ENCODE measurements around the gene ROBO1. TPM values are rescaled to one million over a fixed set of nuclear protein-coding genes. Genes with fewer than 3 reads are reported as not detected.

The ROBO1 gene
- total and polyA plus RNA-seq, 9 donors: 26.2 to 77.2 (median 38.7) TPM

DNA sequence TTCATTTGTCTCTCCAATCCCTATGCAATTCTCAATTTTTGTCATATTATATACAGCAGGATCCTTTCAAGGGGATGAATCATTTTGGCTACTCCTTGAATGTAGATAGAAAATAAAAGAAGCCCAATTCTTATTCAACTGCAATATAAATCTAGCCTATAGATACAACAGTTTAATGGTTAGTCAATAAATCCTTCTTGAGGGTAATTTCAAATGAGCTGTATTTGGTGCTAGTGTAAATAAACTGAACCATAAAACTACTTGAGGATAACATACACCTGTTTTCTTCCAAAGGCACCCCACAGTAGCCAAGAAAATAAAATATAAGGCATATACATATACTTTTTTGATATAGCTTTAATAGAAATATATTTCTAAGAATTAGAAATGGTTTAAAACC is 830.3 kb downstream of the ROBO1 start:
- H3K36me3 ChIP-seq (ENCODE audit: control insufficient read depth, insufficient read depth, low read length): peaks cover 4% of the 10 kb centered on the region
- no peak for DNase-seq
- no peaks in the 10 kb centered on the region for H3K4me1 ChIP-seq (ENCODE audit: control insufficient read depth, insufficient read depth, low read length)
- H3K27me3 ChIP-seq (ENCODE audit: control insufficient read depth, insufficient read depth, low read length): no peaks in the 10 kb centered on the region
- no peak overlapping the region for H3K27ac ChIP-seq (ENCODE audit: low read length)
- H3K4me3 ChIP-seq (ENCODE audit: low read length): no peak overlapping the region
- no peaks in the 10 kb centered on the region for H3K9me3 ChIP-seq (replicated peaks; ENCODE audit: control insufficient read depth, low read depth, low read length)

DNA sequence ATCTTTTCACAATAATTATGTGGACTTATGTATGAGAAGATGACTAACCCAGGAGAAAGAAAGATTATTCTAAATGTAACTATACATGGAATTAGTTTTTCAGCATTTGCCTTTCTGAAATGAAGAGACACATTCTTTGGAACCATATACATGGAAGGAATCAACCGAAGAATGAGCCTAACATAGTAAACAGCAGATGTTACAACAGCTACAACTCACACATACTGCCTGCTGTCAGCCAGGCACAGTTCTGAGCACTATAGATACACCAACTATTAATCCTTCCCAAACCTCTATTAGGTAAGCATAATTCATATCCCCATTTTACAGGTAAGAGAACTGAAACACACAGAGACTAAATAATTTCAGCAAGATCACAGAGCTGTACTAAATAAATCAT is 840.0 kb downstream of the ROBO1 start:
- Histone ChIP-seq H3K4me3 (ENCODE audit: low read length) (no peak overlapping the region), H3K4me1 (ENCODE audit: control insufficient read depth, insufficient read depth, low read length) (no peaks in the 10 kb centered on the region), H3K9me3 (replicated peaks; ENCODE audit: control insufficient read depth, low read depth, low read length) (no peaks in the 10 kb centered on the region), H3K27ac (ENCODE audit: low read length) (no peak overlapping the region), H3K36me3 (ENCODE audit: control insufficient read depth, insufficient read depth, low read length) (no peaks in the 10 kb centered on the region), H3K27me3 (ENCODE audit: control insufficient read depth, insufficient read depth, low read length) (no peaks in the 10 kb centered on the region)
- no CpG with 5 or more reads among the region's 1 CpG for WGBS (ENCODE audit: insufficient coverage)
- DNase-seq: no peak

DNA sequence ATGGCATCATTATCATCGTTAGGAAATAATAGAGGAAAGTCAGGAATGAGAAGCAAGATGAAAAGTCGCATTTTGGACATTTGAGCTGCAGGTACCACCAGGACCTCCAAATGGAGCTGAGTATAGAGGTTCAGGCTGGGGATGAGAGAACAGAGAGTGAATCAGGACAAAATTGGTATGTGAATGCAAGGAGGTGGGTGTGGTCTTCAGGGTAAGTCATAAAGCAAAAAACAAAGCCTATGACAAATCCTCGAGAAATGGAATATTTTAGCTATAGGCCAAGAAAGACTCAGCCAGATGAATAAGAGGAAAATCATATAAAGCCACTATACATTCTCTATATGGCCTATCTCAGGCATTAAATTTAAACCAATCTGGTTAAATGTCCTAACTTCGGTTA is 841.3 kb downstream of the ROBO1 start:
- WGBS (ENCODE audit: insufficient coverage): 100% methylated on average over 2 of the region's 4 CpGs
- Histone ChIP-seq H3K4me3 (ENCODE audit: low read length) (no peak overlapping the region), H3K4me1 (ENCODE audit: control insufficient read depth, insufficient read depth, low read length) (no peaks in the 10 kb centered on the region), H3K27me3 (ENCODE audit: control insufficient read depth, insufficient read depth, low read length) (no peaks in the 10 kb centered on the region), H3K36me3 (ENCODE audit: control insufficient read depth, insufficient read depth, low read length) (no peaks in the 10 kb centered on the region), H3K27ac (ENCODE audit: low read length) (no peak overlapping the region), H3K9me3 (replicated peaks; ENCODE audit: control insufficient read depth, low read depth, low read length) (no peaks in the 10 kb centered on the region)
- DNase-seq: no peak

DNA sequence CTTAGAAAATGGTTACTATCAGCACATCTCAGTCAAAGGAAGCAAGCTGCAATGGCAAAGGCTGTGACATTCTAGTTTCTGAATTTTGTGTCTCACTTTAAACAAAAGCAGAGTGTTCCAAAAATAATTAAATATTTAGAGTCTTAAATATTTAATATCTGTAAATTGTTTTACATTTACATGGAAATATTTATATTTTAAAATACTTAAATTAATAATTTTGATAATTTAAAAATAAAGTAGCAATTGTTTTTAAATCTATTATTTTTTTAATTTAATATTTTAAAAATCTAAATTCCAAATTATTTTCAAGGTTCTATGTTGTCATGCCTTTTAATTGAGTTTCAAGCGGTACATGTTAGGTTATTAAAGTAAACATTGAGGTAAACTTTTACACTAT is 843.1 kb downstream of the ROBO1 start:
- DNase-seq: no peak
- no CpG with 5 or more reads among the region's 1 CpG for WGBS (ENCODE audit: insufficient coverage)
- H3K4me1 ChIP-seq (ENCODE audit: control insufficient read depth, insufficient read depth, low read length): no peaks in the 10 kb centered on the region

DNA sequence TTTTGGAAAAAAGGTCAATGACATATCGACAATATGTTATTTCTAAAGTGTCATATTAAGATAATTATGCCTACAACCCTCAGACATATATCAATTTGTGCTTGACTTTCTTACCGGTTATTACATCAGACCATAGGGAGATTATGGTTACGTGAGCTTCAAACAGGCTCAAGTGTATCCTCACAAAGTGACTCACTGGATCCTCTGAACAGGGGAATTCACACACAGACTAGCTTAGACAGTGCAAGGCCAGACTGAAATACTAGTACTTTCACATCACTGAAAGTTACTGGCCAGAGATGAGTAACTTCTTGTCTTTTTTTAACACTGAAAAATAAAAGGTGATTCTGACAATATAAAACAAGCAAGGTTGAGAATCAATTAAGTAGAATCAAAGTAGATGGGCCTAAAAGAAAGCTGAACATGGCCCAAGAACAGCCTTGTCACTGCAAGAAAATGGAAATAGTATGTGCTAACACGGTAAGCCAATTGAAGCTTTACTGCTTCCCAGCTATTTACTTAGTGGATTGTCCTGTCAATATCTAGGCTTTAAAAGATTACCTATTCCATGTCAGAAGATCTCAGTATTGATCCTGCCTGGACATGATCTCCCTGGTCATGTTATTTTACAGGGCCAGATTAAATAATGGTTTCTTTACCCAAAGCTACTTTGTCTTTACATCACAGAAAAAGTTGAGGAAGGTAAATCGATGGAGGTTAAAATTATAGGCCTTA is 848.6 kb downstream of the ROBO1 start:
- H3K27ac ChIP-seq (ENCODE audit: low read length): no peak overlapping the region
- peak; percentile 10 for DNase-seq
- no peaks in the 10 kb centered on the region for H3K36me3 ChIP-seq (ENCODE audit: control insufficient read depth, insufficient read depth, low read length)
- no CpG with 5 or more reads among the region's 5 CpGs for WGBS (ENCODE audit: insufficient coverage)
- H3K9me3 ChIP-seq (replicated peaks; ENCODE audit: control insufficient read depth, low read depth, low read length): no peaks in the 10 kb centered on the region
- no peaks in the 10 kb centered on the region for H3K4me1 ChIP-seq (ENCODE audit: control insufficient read depth, insufficient read depth, low read length)
- no peaks in the 10 kb centered on the region for H3K27me3 ChIP-seq (ENCODE audit: control insufficient read depth, insufficient read depth, low read length)
- no peak overlapping the region for H3K4me3 ChIP-seq (ENCODE audit: low read length)

More for the DNA sequence above, 843.1 kb downstream of the ROBO1 start:
- no peaks in the 10 kb centered on the region for H3K36me3 ChIP-seq (ENCODE audit: control insufficient read depth, insufficient read depth, low read length)
- no peaks in the 10 kb centered on the region for H3K27me3 ChIP-seq (ENCODE audit: control insufficient read depth, insufficient read depth, low read length)
- no peak overlapping the region for H3K27ac ChIP-seq (ENCODE audit: low read length)
- H3K4me3 ChIP-seq (ENCODE audit: low read length): no peak overlapping the region
- H3K9me3 ChIP-seq (replicated peaks; ENCODE audit: control insufficient read depth, low read depth, low read length): no peaks in the 10 kb centered on the region

DNA sequence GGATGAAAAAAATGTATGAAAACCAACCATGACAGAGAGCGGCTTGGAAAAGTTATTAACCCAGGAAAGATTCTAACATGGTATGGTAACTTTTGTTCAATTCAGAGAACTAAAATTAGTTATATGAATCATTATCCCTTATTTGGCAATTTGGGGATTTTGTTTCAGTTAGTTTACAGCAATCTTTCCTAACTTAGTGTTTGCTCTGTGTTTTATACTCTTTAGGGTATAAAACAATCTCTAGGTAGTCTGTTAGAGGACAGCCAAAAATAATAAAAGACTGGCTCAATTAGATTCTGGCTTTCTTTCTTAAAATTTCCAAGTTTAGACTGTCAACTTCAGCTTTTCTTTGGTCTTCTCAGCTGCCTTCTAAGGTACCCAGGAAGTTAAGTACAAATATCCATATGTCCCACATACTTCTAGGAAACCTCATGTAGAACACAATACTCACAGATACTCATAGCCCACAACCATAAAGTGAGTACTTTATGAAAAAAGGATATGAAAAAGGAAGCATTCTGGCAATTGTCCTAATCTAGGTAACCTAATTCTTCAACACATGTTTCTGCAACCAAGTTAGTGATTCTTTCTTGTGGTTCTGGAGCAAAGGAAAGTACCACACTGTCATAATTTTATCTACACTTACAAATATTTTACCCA is 849.3 kb downstream of the ROBO1 start:
- Histone ChIP-seq H3K27ac (ENCODE audit: low read length) (no peak overlapping the region), H3K36me3 (ENCODE audit: control insufficient read depth, insufficient read depth, low read length) (no peaks in the 10 kb centered on the region), H3K9me3 (replicated peaks; ENCODE audit: control insufficient read depth, low read depth, low read length) (no peaks in the 10 kb centered on the region), H3K4me3 (ENCODE audit: low read length) (no peak overlapping the region), H3K27me3 (ENCODE audit: control insufficient read depth, insufficient read depth, low read length) (no peaks in the 10 kb centered on the region), H3K4me1 (ENCODE audit: control insufficient read depth, insufficient read depth, low read length) (no peaks in the 10 kb centered on the region)
- peak; percentile 25 for DNase-seq
- no CpG with 5 or more reads among the region's 1 CpG for WGBS (ENCODE audit: insufficient coverage)

DNA sequence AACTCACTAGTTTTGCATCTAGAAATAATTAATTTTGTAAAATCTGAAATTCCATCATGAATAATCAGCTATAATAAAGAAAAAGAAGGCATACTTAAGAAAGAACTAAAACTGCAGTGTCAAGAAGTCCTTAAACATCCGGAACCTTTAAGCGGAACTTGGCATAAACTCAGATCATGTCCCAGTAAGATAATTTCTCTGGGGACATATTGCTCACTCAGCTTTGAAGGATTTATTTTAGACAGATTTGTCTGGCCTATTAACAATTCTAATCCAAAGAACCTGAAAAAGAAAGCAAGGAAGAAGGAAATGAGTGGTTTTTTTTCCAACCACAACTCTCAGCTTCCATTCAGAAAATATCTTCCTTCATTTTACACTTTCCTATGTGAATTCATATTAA is 850.3 kb downstream of the ROBO1 start:
- no peak overlapping the region for H3K27ac ChIP-seq (ENCODE audit: low read length)
- no CpG with 5 or more reads among the region's 2 CpGs for WGBS (ENCODE audit: insufficient coverage)
- no peaks in the 10 kb centered on the region for H3K9me3 ChIP-seq (replicated peaks; ENCODE audit: control insufficient read depth, low read depth, low read length)

DNA sequence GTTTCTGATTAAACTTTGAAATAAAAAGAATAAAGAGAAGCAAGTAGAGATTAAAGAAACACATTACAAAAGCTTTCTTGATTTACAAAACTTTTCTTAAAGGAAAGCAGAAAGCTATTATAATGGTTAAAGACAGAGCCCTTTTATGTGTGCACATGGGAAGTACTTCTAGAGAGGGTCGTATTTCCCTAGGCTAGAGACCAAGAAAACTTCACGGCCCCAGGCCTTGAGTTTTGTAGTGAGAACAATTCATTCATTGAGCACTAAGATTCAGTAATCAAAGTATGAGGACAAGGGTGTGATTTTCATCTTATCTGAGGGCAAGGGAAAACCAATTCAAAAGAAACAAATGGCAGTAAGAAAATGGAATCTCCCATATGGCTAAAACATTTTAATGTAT is 854.1 kb downstream of the ROBO1 start:
- Histone ChIP-seq H3K4me1 (ENCODE audit: control insufficient read depth, insufficient read depth, low read length) (no peaks in the 10 kb centered on the region), H3K27me3 (ENCODE audit: control insufficient read depth, insufficient read depth, low read length) (no peaks in the 10 kb centered on the region), H3K4me3 (ENCODE audit: low read length) (no peak overlapping the region), H3K36me3 (ENCODE audit: control insufficient read depth, insufficient read depth, low read length) (no peaks in the 10 kb centered on the region), H3K27ac (ENCODE audit: low read length) (no peak overlapping the region), H3K9me3 (replicated peaks; ENCODE audit: control insufficient read depth, low read depth, low read length) (no peaks in the 10 kb centered on the region)
- DNase-seq: no peak
- WGBS (ENCODE audit: insufficient coverage): no CpG with 5 or more reads among the region's 2 CpGs

More for the DNA sequence above, 850.3 kb downstream of the ROBO1 start:
- peak; percentile 33 for DNase-seq
- Histone ChIP-seq H3K27me3 (ENCODE audit: control insufficient read depth, insufficient read depth, low read length) (no peaks in the 10 kb centered on the region), H3K4me1 (ENCODE audit: control insufficient read depth, insufficient read depth, low read length) (no peaks in the 10 kb centered on the region), H3K4me3 (ENCODE audit: low read length) (no peak overlapping the region), H3K36me3 (ENCODE audit: control insufficient read depth, insufficient read depth, low read length) (no peaks in the 10 kb centered on the region)

DNA sequence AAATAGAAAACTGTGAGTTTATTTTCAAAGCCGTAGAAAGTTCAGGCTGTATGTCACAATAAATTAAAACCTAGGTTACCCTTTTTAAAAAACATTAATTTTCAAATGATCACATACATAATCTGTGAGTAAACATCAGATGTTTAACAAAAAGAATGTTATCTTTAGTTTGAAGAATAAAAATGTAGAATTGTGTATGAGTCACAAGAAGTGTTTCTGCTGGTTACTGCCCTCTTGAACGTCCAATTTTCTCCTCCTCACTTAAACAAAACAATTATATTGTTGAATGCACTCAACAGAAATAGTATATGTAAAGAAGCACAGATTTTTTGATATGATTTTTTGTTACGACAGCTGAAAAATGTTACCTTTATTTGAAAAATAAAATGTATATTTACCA is 855.1 kb downstream of the ROBO1 start:
- H3K27me3 ChIP-seq (ENCODE audit: control insufficient read depth, insufficient read depth, low read length): no peaks in the 10 kb centered on the region
- H3K27ac ChIP-seq (ENCODE audit: low read length): no peak overlapping the region
- DNase-seq: no peak
- no peaks in the 10 kb centered on the region for H3K4me1 ChIP-seq (ENCODE audit: control insufficient read depth, insufficient read depth, low read length)
- H3K9me3 ChIP-seq (replicated peaks; ENCODE audit: control insufficient read depth, low read depth, low read length): no peaks in the 10 kb centered on the region
- no CpG with 5 or more reads among the region's 3 CpGs for WGBS (ENCODE audit: insufficient coverage)
- H3K36me3 ChIP-seq (ENCODE audit: control insufficient read depth, insufficient read depth, low read length): no peaks in the 10 kb centered on the region
- no peak overlapping the region for H3K4me3 ChIP-seq (ENCODE audit: low read length)

DNA sequence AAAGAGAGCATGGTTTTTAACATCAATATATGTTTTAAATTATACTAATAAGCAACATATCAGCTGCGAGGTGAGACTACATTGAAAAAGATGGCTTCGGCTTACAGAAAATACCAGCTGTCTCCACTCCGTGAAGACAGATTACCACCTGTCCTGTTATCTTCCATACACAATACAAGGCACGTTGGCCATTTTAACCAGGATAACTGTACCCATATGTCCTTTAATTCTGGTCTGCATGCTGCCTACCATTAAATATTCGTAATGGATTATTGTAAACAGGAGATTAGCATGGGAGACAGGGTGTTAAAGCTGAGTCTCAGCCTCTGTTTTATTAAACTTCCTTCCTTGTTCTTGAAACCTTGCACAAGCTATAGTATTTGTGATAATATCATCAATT is 855.5 kb downstream of the ROBO1 start:
- WGBS (ENCODE audit: insufficient coverage): 61% methylated on average over 3 of the region's 5 CpGs

More for the DNA sequence above, 855.5 kb downstream of the ROBO1 start:
- H3K36me3 ChIP-seq (ENCODE audit: control insufficient read depth, insufficient read depth, low read length): no peaks in the 10 kb centered on the region
- no peaks in the 10 kb centered on the region for H3K27me3 ChIP-seq (ENCODE audit: control insufficient read depth, insufficient read depth, low read length)
- no peaks in the 10 kb centered on the region for H3K9me3 ChIP-seq (replicated peaks; ENCODE audit: control insufficient read depth, low read depth, low read length)
- no peaks in the 10 kb centered on the region for H3K4me1 ChIP-seq (ENCODE audit: control insufficient read depth, insufficient read depth, low read length)
- H3K27ac ChIP-seq (ENCODE audit: low read length): no peak overlapping the region
- DNase-seq: no peak
- no peak overlapping the region for H3K4me3 ChIP-seq (ENCODE audit: low read length)
